IPS-NIHi7 (cell line): ENCODE data around the gene PCDH9.

Experiments
- DNase-seq: peaks from one replicate; pipeline ENCODE4 v3.0.0; 2012; ENCODE audit warnings: mixed read lengths; ENCODE audit errors: extremely low spot score

Gene PCDH9

GRCh38 chr13:66399873-66400272, 830.3 kb downstream of the PCDH9 start:
- no peak for DNase-seq

DNA sequence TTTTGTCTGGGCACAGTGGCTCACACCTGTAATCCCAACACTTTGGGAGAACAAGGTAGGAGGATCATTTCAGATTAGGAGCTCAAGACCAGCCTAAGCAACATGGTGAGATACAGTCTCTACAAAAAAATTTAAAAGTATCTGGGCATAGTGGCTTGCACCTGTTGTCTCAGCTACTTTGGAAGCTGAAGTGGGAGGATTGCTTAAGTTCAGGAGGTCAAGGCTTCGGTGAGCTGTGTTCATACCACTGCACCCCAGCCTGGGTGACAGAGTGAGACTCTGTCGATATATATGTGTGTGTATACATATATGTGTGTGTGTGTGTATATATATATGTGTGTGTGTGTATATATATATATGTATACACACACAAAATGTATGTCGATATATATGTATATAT, 833.0 kb downstream of the PCDH9 start:
- no peak for DNase-seq

- no peak for DNase-seq
Observed at GRCh38 chr13:66391322-66391721, 838.8 kb downstream of the PCDH9 start.

DNA sequence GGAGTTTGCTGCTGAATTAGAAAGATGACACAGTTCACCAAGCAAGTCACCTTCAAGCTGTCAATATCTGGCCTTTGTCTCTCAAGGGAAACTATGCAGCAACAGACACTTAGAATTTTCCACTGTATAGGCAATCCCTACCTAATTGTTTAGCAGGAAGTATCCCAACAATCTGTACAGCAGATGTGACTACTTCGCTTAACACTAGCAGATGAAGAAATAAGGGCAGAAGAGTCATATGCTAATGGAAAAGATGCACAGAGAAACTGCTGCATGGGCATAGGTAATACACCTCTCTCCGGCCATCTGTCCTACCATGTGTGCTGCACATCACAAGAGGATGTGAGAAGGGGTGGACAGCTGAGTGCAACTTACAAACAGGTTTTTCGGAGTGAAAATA, 851.2 kb downstream of the PCDH9 start:
- DNase-seq = no peak

DNA sequence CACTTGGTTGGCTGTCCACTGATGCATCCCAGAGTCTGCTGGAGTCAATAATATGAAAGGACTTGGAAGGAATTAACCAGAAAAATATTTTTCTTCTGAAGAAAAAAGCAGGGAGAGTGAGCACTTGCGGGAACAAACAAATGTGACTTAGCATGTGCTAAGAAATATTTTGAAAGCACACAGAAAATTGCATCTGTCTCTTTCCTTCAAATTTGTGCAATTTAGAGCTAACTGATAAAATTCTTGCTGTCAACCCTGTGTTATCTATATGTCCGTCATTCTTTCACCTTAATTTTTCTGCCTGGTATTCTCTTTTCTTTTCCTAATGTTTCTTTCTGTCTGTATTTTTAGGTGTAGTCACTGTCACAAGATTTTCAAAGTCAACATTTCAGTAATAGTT, 852.6 kb downstream of the PCDH9 start:
- DNase-seq = no peak

- no peak for DNase-seq
Observed at GRCh38 chr13:66375756-66376155, 854.4 kb downstream of the PCDH9 start.

- DNase-seq = no peak
Observed at GRCh38 chr13:66369666-66370065, 860.5 kb downstream of the PCDH9 start.

DNA sequence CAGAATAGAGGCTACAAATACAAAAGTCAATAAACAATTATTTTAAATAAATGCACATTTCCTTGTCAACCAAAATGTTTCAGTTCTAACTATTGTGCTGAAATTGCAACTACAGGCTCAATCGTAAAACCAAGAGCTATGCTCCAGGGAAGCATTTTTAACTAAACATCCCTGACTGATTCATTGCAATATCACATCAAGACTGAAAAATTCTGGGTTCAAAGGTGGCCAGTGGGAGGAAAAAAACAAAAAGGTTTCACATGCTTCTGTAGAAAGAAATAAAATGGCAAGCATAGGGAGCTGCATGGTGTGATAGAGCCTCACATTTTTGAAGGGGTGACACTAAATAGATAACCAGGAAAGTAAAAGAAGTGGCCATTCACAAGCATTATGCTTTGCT, 862.8 kb downstream of the PCDH9 start:
- DNase-seq = no peak

DNA sequence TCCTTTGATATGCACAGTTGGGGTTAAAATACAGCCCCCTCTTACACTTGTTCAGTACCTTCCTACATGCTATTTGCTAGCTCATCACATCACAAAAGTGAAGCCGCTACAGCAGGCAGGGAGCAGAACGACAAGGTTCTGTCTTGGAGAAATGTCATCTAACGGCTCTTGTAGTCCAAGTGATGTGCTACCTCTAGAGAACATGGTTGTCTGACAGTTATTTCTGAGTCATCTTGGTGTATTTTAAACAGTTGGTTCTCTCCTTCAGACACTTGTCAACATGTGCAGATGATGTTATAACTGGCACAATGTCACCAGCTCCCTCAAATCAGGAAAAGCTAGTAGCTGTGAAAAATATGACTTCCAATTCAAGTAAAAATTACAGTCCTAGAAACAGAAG, 865.0 kb downstream of the PCDH9 start:
- DNase-seq = no peak

GRCh38 chr13:66364346-66364745, 865.8 kb downstream of the PCDH9 start:
- no peak for DNase-seq

GRCh38 chr13:66362485-66362884, 867.7 kb downstream of the PCDH9 start:
- no peak for DNase-seq

GRCh38 chr13:66359910-66360552, 870.1 kb downstream of the PCDH9 start:
- DNase-seq = no peak

- no peak for DNase-seq
Observed at GRCh38 chr13:66359393-66359792, 870.7 kb downstream of the PCDH9 start.

DNA sequence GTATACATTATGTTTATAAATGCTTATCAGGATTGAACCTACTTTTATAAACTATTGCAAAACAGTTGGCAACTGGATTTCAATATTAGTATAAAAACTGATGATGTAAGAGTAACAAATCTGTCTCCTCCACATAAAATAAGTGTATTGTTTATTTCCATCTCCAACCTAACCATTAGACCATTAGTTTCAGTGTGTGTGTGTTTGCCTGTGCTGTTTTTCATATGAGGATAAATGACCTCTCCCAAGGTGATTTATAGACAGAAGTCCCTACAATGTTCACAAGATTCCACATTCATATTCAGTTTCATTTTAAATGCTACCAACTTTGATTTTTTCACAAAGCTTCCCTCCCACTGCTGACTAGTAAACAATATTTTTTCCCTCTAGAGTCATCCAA, 871.6 kb downstream of the PCDH9 start:
- DNase-seq = no peak

DNA sequence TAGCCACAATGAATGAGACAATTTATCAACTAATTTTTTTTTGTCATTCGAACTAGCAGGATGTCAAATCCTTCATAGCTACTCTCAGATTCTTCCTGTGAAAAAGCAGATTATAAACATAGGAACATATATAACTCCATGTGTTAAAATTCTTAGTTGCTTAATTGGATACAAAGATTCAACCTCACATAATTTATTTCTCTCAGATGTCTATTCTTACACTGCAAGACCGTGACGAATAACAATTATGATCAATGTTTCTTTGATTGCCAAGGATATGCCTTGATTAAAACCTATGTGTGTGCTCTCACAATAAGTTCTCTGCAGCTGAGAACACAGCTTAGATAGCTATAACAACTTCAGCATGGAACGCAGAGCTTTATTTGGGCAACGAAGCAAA, 872.7 kb downstream of the PCDH9 start:
- DNase-seq = no peak

DNA sequence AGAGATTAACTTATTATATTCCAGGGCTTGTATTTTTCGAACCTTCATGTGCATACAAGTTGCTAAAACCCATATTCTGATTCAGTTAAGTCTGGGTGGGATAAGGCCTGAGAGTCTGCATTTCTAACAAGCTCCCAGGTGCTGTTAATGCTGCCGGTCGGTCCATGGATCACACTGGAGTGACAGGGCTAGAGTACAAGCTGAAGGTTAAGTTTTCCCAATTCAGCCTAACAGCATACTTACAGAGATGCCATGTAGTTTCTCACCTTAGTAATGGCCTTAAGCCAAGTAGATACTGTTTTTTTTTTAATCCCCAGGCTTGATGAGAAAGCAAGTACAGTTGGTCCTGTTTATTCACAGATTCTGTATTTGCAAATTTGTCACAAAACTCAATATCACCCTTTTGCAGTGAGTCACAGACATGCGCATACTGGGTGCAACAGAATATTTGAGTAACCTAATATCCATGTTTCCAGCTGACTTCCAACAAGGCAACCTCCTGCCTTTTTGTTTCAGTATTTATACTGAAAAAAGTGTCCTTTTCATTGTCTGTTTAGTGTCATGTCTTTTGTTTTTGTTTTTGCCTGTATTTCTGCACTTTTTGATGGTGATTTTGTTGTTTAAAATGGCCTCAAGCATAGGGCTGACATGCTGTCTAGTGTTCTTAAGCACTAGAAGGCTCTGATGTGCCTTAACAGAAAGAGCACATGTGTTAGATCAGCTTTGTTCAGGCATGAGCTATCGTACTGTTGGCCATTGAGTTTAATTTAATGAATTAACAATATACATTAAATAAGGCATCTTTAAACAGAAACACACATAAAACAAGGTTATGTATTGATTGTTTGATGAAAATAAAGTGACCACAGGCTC, 875.0 kb downstream of the PCDH9 start:
- DNase-seq = no peak

DNA sequence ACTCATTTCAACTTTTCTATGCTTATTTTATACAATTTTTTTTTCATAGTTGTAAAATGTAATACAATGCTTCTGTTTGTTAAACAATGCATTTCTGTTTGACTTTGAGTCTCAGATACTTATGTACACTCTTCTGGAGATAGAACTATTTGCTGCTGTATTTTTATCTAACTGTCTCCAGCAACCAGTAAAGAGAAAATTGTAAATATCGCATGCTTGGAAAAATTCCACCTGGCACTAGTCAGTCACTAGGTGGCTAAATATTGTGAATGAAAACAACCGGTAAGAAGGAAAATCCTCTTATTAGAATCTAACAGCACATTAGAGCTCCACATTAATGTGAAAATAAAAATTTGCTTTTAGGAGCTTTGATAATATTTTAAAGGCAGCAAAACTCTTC, 876.5 kb downstream of the PCDH9 start:
- DNase-seq = no peak

- DNase-seq = no peak
Observed at GRCh38 chr13:66349966-66350365, 880.2 kb downstream of the PCDH9 start.

DNA sequence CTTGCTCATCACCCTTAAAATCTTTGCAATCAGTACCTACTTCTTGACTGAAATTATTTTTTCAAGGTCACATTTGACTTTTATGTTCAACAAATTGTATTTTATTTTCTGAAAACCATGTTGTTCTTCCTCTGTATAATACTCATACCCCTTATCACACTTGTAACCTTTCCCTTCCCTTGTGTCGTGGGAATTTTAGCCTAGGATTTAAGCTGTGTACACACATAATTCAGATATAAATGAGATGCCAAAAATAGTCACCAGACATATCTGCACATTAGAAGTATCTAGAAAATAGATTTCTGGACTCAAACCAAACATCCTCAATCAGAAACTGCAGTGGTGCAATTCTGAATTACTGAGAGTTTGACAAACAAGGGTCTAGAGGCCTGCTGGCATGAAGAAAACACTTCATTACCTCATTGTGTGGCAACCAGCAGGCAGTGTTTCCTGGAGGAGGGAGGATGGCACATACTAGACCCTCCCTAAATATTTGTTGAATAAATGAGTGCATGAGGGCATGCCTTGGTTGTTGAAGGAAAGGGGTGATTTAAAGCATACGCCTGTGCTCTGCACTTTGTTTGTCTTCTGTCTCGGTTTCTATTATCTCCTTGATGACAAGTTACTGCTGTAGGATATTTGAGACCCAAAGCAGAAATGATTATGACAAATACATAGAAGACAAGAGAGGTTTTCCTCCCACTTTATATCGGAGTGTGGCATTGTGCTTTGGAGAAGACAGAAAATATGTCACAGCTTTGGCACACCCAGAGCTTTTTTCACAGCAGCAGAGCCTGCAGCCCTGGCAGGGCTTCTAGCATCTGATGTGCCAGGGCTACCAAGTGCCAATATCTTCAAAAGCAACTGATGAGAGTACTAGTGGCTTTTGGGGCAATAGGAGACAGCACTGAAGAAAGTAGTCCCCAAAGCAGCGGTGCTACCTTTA, 881.1 kb downstream of the PCDH9 start:
- no peak for DNase-seq

- DNase-seq = no peak
Observed at GRCh38 chr13:66347486-66348117, 882.5 kb downstream of the PCDH9 start.

GRCh38 chr13:66345971-66346370, 884.2 kb downstream of the PCDH9 start:
- DNase-seq = no peak

- no peak for DNase-seq
Observed at GRCh38 chr13:66345518-66345810, 884.7 kb downstream of the PCDH9 start.
